Stimulated activated CD4-positive, alpha-beta T cell treated with anti-CD3 and anti-CD28 coated beads, Interleukin-1b, Interleukin-23, amount 100 ng/mL, for 1 hour (primary cell): Measurements from ENCODE around the gene AKAP5.

Source experiments
- DNase-seq, 2 donors: peaks; one replicate each; pipeline ENCODE4 v3.0.0-alpha.2; 2020; ENCODE audit warnings: low read depth in 2 of 2

AKAP5 gene

DNA sequence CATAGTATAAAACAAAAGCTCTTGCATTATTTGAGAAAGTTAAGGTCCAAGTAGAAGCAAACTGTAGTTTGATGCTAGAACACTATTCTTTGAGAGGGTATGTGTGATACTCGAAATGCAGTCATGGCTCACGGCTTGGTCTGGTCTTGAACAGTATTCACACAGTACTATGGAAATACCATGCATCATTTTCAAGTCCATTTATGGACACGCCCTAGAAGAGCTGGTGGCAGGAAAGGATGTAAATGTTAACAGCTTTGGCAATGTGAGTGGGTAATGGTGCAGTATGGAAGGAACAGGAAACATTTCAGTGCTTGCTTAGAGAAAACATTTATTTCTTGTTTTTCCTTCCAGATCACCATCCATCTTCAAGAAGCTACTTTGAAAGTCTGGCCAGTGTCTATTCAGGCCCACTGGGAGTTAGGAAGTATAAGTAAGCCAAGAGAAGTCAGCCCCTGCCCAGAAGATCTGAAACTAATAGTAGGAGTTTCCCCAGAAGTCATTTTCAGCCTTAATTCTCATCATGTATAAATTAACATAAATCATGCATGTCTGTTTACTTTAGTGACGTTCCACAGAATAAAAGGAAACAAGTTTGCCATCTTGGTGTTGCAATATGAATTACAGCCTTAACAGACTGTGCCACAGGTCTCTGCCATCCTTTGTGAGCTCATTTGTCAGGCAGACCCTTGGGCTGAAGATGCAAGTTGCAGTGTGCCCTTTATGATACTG, 5.7 kb upstream of the AKAP5 start:
- DNase-seq, result no peak

GRCh38 chr14:64461221-64461620, 4.1 kb upstream of the AKAP5 start:
- DNase-seq, result no peak

GRCh38 chr14:64463195-64463594, 2.1 kb upstream of the AKAP5 start:
- no peak for DNase-seq

DNA sequence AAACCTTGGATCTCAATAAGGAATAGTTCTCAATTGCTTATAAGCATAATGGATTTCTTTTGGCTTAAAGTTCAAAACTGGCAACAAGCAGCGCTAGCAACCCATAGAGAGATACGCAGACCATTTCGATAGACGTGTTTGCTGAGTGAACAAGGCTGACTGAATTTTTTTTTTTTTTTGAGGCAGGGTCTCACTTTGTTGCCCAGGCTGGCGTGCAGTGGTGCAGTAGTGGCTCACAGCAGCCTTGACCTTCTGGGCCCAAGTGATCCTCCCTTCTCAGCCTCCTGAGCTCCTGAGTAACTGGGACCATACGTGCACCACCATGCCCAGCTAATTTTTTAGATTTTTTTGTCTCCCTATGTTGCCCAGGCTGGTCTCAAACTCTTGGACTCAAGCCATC, 1.4 kb upstream of the AKAP5 start:
- DNase-seq, result no peak

- DNase-seq, result no peak
Observed at GRCh38 chr14:64464651-64465050, 648 bp upstream of the AKAP5 start.

DNA sequence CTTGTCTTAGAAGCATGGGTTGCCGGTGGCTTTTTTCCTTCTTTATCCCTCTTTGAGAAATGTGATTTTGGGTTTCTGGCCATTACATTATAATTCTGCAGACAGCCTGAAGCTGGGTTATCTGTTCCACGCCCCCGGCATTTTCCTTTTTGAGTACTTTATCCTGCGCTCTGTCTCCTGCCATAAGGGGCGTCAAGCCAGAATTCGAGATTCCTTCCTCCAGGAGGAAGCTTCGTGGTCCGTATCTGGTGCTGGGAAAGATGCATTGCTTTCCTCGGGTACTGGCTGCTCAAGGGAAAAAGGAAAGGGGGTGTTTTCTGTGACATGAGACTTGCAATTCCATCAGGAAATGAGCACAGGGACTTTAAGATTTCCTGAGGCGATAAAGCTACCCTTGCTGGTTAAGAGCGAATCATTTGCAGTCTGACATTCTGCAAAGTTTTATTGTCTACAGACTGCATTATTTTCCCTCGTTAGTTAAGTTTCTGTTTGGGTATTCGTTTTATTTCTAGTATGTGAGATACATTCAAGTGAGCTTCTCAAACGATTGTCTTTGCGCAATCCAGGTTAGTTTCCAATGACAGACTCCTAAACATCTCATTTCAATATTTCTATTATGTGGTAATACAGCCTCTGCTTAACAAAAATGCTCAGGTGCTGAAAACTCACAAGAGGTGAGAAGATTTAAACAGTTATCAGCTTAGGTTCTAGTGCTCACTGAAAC, 694 bp downstream of the AKAP5 start:
- no peak for DNase-seq

GRCh38 chr14:64467101-64467500, 1.8 kb downstream of the AKAP5 start:
- DNase-seq, result no peak

DNA sequence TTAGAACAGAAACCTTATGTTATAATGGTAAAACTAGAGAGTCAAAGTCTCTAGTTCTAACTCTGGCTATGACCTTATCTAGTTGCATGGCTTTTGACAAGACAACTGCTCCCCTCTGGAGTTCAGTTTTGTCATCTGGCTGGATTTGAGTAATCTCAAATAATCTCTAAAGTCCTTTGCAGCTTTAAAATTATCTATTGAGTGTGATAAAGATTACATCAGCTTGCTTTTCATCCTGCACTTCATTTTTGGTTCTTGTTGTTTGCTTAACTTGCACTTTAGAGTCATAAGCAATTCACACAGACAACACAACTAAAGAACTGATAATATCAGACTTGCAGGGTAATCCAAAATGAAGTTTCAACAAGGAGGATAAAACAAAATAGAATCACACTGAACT, 2.3 kb downstream of the AKAP5 start:
- DNase-seq, result no peak

GRCh38 chr14:64468451-64468850, 3.2 kb downstream of the AKAP5 start:
- DNase-seq, result no peak

DNA sequence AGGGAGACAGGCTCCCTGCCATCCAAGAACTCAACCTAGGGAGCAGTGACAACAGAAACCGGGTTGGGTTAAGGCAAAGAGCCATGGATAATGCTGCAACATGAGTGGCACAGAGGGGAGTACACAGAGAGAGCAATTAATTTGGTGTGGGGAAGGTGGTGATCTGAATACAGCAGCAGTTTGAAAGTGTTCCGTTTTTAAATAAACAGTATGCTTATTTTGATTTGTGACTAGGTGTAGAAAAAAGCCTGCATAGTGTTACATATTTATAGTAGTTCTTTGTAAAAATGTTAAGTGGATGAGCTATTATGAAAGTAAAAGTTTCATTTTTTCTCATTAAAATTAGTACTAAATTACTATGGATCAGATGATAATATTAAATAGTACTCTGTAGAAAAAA, 8.7 kb downstream of the AKAP5 start:
- no peak for DNase-seq

DNA sequence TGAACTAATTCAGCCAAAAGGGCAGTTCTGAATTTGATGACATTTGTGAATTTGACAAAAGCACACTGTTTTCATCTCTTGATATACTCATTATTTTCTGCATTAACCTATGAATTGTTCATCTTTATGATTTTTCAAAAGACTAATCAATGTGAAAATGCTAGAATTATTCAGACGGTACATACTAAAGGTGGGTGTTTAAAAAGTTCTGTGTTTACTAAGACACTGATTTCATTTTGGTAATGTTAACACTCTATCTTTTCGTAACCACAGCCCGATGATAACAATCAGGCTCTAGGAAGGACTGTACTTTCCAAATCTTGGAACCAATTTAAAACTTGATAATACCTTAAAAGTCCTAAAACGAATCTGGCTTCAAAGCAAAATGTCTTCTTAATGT, 9.4 kb downstream of the AKAP5 start:
- no peak for DNase-seq

- no peak for DNase-seq
Observed at GRCh38 chr14:64475585-64476273, 10.4 kb downstream of the AKAP5 start.

GRCh38 chr14:64476438-64476837, 11.1 kb downstream of the AKAP5 start:
- DNase-seq, result no peak

DNA sequence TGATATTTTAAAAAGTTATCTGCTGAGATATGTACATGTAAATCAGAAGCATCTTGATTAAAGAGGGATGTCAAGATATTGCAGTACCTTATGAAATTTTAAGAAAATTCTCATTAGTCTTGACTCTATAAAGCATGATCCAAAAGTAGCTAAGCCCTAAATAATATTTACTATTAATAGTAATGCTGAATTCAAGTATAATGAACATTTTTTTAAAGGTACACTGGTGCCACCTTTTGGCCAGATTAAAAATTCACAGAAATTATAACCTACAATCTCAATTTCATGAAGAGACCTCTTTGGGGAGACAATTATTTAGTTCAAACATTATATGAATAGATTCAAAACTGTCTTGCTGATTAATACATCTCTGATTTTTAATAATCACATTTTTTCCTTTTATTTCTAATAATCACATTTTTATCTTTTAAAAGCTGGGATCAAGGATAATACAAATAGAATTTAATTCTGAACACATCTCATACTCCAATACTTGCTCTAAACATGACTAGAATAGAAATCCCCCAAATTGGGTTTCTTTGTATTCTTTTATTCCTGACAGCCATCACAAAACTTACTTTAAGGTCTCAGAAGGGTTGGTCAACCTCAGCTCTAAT, 13.4 kb downstream of the AKAP5 start:
- DNase-seq, result no peak

GRCh38 chr14:64488590-64489099, 23.3 kb downstream of the AKAP5 start:
- no peak for DNase-seq

GRCh38 chr14:64491637-64492036, 26.3 kb downstream of the AKAP5 start:
- no peak for DNase-seq

DNA sequence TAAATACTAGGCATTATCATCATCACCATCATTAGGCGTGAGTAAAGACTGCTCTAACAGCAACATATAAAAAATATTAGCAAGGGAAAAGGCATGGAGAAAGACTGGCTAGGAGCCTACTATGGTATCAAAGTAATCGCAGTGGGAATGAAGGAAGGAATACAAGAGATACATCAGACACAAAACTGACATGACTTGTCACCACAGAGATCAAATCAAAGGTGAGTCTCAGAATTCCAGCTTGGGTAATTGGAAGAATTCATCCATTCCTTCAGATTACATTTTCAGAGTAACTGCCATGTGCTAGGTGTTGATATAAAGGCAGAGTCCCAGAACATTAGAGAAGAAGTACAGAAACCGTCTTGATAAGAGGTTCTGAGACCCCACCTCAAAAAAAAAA, 28.2 kb downstream of the AKAP5 start:
- no peak for DNase-seq

GRCh38 chr14:64495252-64495651, 30.0 kb downstream of the AKAP5 start:
- no peak for DNase-seq

GRCh38 chr14:64496764-64497163, 31.5 kb downstream of the AKAP5 start:
- no peak for DNase-seq

DNA sequence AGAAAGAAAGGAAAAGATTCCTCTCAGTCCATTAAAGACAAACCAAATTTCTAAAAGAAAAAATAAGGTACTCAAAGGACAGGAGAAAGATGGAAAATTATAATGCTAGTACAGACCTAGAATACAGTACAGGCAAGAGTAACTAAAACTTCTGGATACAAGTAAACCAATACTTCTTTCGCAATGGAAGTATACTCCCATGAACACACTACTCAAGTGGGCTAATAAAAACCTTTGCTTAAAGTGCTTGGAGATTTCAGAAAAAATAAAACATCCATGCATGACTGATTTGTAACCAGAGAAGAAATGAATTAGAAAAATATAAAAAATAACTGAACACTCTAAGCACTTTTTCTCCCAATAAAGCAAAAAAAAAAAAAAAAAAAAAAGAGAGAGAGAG, 34.8 kb downstream of the AKAP5 start:
- no peak for DNase-seq

GRCh38 chr14:64501411-64502171, 36.3 kb downstream of the AKAP5 start:
- no peak for DNase-seq

- DNase-seq, result no peak
Observed at GRCh38 chr14:64502456-64502855, 37.2 kb downstream of the AKAP5 start.
